ENCODE results near the gene DRAP1. TPM values are rescaled to one million over a fixed set of nuclear protein-coding genes. Genes with fewer than 3 reads are reported as not detected.

The DRAP1 gene
- total RNA-seq, 2 donors from 2014 or later, result 83.8 to 103 TPM

DNA sequence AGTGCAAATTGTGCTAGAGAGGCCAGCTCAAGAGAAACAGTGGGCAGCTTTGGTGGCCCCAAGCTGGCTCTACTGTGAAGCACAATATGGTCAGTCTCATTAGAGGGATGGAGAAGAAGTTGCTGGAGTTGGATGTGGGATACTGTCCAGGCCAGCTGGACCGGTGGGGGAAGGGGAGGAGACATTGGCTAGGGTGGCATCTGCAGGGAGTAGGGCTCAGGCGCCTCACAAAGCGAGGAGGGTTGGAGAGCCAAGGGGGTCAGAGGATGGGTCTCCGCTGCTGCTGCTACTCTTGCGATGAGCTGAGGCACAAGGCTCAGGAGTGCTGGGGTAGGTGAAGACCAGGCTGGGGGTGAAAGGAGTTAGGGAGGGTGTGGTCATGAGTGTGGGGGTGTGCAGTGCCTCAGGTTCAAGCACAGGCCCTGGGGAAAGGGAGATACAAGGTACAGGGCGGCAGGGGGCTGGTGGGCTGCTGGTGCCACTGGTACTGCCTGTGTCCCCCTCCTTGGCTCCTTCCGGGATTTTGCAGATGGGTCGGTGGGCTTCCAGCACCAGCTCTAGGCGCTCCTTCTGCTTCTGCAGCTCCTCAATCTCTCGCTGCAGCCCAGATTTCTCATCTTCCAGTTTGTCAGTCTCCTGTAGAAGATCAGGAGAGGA lies 26.4 kb upstream of the DRAP1 start:
- TF ChIP-seq, protein P1, sequence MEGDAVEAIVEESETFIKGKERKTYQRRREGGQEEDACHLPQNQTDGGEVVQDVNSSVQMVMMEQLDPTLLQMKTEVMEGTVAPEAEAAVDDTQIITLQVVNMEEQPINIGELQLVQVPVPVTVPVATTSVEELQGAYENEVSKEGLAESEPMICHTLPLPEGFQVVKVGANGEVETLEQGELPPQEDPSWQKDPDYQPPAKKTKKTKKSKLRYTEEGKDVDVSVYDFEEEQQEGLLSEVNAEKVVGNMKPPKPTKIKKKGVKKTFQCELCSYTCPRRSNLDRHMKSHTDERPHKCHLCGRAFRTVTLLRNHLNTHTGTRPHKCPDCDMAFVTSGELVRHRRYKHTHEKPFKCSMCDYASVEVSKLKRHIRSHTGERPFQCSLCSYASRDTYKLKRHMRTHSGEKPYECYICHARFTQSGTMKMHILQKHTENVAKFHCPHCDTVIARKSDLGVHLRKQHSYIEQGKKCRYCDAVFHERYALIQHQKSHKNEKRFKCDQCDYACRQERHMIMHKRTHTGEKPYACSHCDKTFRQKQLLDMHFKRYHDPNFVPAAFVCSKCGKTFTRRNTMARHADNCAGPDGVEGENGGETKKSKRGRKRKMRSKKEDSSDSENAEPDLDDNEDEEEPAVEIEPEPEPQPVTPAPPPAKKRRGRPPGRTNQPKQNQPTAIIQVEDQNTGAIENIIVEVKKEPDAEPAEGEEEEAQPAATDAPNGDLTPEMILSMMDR (conservative IDR thresholded peaks at IDR 0.05), result no peak
- Histone ChIP-seq H3K9me3 (ENCODE audit: control insufficient read depth, low read length) (no peaks in the 10 kb centered on the region), H3K4me1 (ENCODE audit: control insufficient read depth, insufficient read depth, low read length) (no peaks in the 10 kb centered on the region), H3K9ac (ENCODE audit: extremely low read depth, low read length, poor library complexity, severe bottlenecking) (no peak overlapping the region), H3K27ac (ENCODE audit: low read depth, low read length) (no peak overlapping the region), H3K27me3 (ENCODE audit: control insufficient read depth, insufficient read depth, low read length, poor library complexity, severe bottlenecking) (no peaks in the 10 kb centered on the region), H3K36me3 (ENCODE audit: control insufficient read depth, insufficient read depth, low read length) (no peaks in the 10 kb centered on the region), H3K4me3 (ENCODE audit: low read length) (no peak overlapping the region)
- no peaks in the 10 kb centered on the region for H3K9me3 Mint-ChIP-seq
- no peak for DNase-seq
- H3K4me3 Mint-ChIP-seq, result peak overlapping the region; percentile 96
- H3K27ac Mint-ChIP-seq, result peak overlapping the region; percentile 69
- H3K4me1 Mint-ChIP-seq, result peaks cover 26% of the 10 kb centered on the region
- H3K27me3 Mint-ChIP-seq (ENCODE audit: insufficient read depth), result peaks cover 36% of the 10 kb centered on the region
- H3K36me3 Mint-ChIP-seq (ENCODE audit: low read depth), result no peaks in the 10 kb centered on the region
- 92 to 94% methylated on average over 5 to 10 of the region's 10 CpGs for WGBS, 2 experiments (ENCODE audit: insufficient coverage in 1 of 2, insufficient read length in 1 of 2)

DNA sequence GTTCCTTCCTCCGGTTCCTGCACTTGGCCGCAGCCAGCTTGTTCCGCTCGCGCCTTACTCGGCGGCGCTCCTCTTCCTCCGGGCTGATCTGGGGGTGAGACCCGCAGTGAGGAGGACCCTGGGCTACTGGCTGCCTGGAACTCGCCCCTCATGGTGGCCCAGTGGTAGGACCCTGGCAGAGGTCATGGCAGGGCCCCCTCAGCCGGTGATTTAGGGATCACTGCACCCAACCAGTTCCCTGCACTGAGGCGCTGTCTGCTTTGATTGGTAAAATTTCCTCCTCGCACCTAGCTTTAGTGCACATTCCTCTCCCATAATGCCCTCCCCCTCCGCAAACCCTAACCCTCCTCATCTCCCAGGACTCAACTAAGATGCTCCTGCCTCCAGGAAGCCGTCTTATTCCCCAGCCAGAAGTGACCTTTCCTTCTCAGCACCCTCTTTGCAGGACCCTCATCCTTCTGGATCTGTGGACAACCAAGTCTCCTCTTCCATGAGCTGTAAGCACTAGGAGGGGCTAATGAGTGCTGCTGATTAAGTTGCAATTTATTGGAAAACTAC lies 25.1 kb upstream of the DRAP1 start:
- no peak overlapping the region for H3K27ac ChIP-seq (ENCODE audit: low read depth, low read length)
- TF ChIP-seq, protein P1 (conservative IDR thresholded peaks at IDR 0.05), result no peak
- no peaks in the 10 kb centered on the region for H3K36me3 ChIP-seq (ENCODE audit: control insufficient read depth, insufficient read depth, low read length)
- H3K4me3 ChIP-seq (ENCODE audit: low read length), result no peak overlapping the region
- no peaks in the 10 kb centered on the region for H3K9me3 Mint-ChIP-seq
- DNase-seq, result no peak
- H3K27me3 ChIP-seq (ENCODE audit: control insufficient read depth, insufficient read depth, low read length, poor library complexity, severe bottlenecking), result peaks cover 12% of the 10 kb centered on the region
- 90 to 93% methylated on average over 6 to 16 of the region's 16 CpGs for WGBS, 2 experiments (ENCODE audit: insufficient coverage in 1 of 2, insufficient read length in 1 of 2)
- H3K4me1 ChIP-seq (ENCODE audit: control insufficient read depth, insufficient read depth, low read length), result no peaks in the 10 kb centered on the region
- no peaks in the 10 kb centered on the region for H3K9me3 ChIP-seq (ENCODE audit: control insufficient read depth, low read length)
- peaks cover 21% of the 10 kb centered on the region for H3K4me1 Mint-ChIP-seq
- no peak overlapping the region for H3K27ac Mint-ChIP-seq
- H3K36me3 Mint-ChIP-seq (ENCODE audit: low read depth), result no peaks in the 10 kb centered on the region
- no peak overlapping the region for H3K9ac ChIP-seq (ENCODE audit: extremely low read depth, low read length, poor library complexity, severe bottlenecking)
- no peak overlapping the region for H3K4me3 Mint-ChIP-seq
- H3K27me3 Mint-ChIP-seq (ENCODE audit: insufficient read depth), result peaks cover 47% of the 10 kb centered on the region

DNA sequence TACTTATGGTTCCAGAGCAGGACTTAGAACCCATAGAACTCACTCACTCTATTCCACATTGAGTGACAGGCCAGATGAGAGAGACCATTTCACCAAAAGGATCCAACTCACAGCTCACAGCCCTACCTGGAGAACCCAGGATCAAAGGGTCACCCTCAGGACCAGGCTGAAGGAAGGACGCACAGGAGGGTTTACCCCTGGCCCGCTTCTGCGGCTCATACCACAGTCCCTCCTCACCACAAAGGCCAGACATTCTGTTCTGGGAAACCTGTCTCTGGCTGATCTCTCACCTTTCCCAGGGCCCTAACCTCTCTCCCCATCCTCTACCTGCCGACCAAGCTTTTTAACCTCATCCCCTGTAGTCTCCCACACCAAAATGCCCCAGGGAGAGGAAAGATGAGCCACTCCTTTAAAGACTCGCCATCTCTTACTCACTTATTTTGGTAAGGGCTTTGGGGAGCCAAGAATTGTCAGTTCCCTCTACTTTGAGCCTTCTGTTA lies 23.7 kb upstream of the DRAP1 start:
- no peaks in the 10 kb centered on the region for H3K36me3 Mint-ChIP-seq (ENCODE audit: low read depth)
- no peak overlapping the region for H3K4me3 Mint-ChIP-seq
- 89% methylated on average over 5 of the region's 5 CpGs; no CpG with 5 or more reads in 1 of the 2 experiments for WGBS, 2 experiments (ENCODE audit: insufficient coverage in 1 of 2, insufficient read length in 1 of 2)
- peaks cover 25% of the 10 kb centered on the region for H3K27me3 ChIP-seq (ENCODE audit: control insufficient read depth, insufficient read depth, low read length, poor library complexity, severe bottlenecking)
- H3K9ac ChIP-seq (ENCODE audit: extremely low read depth, low read length, poor library complexity, severe bottlenecking), result no peak overlapping the region
- TF ChIP-seq, protein P1 (conservative IDR thresholded peaks at IDR 0.05), result no peak
- no peaks in the 10 kb centered on the region for H3K9me3 Mint-ChIP-seq
- no peaks in the 10 kb centered on the region for H3K4me1 ChIP-seq (ENCODE audit: control insufficient read depth, insufficient read depth, low read length)
- peaks cover 11% of the 10 kb centered on the region for H3K4me1 Mint-ChIP-seq
- DNase-seq, result no peak
- H3K27ac Mint-ChIP-seq, result no peak overlapping the region
- no peaks in the 10 kb centered on the region for H3K9me3 ChIP-seq (ENCODE audit: control insufficient read depth, low read length)
- no peak overlapping the region for H3K4me3 ChIP-seq (ENCODE audit: low read length)
- H3K27ac ChIP-seq (ENCODE audit: low read depth, low read length), result no peak overlapping the region
- H3K36me3 ChIP-seq (ENCODE audit: control insufficient read depth, insufficient read depth, low read length), result no peaks in the 10 kb centered on the region
- peaks cover 46% of the 10 kb centered on the region for H3K27me3 Mint-ChIP-seq (ENCODE audit: insufficient read depth)

Measured in endodermal cell (in vitro differentiated cells).